ENCODE data around the gene ABCC8. TPM values are rescaled to one million over a fixed set of nuclear protein-coding genes. Genes with fewer than 3 reads are reported as not detected.

Gene ABCC8
- 1.2 TPM for polyA plus RNA-seq (ENCODE audit: insufficient read length)
- long read RNA-seq, donor 1 = 0 reads
- long read RNA-seq, donor 2, full-length matches to known transcripts = 1 of 1 reads
- long read RNA-seq, donor 2, partial matches to known transcripts = 0 of 1 reads
- long read RNA-seq, donor 2, other reads (novel, unspliced or antisense) = 0 of 1 reads
- long read RNA-seq, donor 3 = 0 reads
- long read RNA-seq, donor 4 = 0 reads
- long read RNA-seq, donor 5 = 0 reads
- long read RNA-seq, donor 6 = 0 reads
- long read RNA-seq, donor 7 = 0 reads
- long read RNA-seq, donor 8 = 0 reads

DNA sequence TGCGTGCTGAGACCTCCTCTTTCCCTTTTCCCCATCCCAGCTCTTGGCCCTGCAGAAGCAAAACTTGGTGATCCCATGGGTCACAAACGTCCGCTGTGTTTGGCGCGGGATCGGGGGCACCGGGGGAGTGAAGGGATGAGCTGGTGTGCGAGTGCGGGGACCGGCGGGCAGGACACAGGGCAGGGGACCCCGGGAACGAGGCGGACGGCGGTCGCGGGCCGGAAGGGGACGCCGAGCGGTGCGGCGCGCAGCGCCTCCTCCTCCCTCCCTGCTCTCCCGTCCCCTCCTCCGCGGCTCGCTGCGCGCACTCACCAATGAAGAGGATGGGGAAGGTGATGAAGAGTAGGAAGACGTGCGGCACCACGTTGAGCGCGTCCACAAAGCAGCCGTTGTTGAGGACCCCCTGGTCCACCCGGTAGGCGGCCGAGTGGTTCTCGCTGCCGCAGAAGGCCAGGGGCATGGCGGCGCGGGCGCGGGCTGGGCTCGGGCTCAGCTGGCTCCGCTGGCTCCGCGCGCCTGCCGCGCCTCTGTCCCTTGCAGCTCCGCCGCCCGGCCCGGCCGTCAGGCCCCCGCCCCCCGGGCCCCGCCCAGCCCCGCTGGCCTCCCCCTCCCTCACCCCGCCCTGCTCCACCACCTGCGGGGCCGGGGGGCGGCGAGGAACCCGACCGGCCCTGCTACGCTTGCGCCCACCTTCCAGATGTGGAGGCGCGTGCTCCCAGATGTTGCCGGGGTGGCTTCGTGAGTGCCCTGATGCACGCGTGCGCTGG is at the start of gene ABCC8:
Gene ABCC8 (minus strand): TSS at position 529 of the 767 bp plus-strand sequence. CDS start 69 bp downstream, at position 460.
- DNase-seq = no peak

- DNase-seq = no peak
Measured at GRCh38 chr11:17526326-17526725, 49.7 kb upstream of the ABCC8 start.

GRCh38 chr11:17525570-17525969 is 48.9 kb upstream of the ABCC8 start:
- DNase-seq = no peak

DNA sequence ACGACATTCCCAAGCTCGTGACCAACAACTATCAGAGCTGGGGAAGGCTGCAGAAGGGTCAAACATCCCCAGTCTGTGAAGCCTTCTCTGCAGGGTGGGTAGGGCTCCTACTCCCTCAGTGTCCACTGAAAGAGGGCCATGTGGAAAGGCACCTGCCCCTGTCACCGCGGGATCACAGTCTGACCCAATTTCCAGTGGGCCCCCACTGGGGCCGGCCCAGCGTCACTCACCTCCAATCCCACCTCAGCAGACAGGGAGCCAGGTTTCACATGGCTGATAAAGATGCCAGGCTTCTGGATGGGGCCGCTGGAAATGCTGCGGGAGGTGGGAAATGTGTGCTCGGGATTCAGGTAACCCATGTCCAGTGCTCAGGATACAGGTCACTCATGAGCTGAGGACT is 47.6 kb upstream of the ABCC8 start:
- no peak for DNase-seq

DNA sequence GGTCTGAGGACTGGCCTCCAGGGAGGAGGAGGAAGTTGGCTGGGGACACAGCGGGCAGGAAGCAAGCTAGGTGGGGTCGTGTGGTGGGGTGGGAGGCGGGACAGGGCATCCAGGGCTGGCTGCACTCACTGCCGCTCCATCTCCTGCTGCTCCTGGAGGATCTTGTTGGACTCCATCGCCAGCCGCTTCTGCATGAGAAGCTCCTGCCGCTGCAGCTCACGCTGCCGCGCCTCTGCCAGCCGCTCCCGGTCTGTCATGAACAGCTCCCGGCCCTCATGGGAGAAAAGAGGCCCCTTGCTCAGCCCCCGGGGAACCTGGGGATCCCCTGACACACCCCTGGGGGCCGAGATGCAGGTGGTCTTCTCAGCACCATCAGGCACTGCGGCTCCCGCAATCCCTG is 46.0 kb upstream of the ABCC8 start:
- DNase-seq = no peak

GRCh38 chr11:17521106-17521900 is 44.7 kb upstream of the ABCC8 start:
- DNase-seq = no peak

GRCh38 chr11:17519061-17519885 is 42.6 kb upstream of the ABCC8 start:
- no peak for DNase-seq

DNA sequence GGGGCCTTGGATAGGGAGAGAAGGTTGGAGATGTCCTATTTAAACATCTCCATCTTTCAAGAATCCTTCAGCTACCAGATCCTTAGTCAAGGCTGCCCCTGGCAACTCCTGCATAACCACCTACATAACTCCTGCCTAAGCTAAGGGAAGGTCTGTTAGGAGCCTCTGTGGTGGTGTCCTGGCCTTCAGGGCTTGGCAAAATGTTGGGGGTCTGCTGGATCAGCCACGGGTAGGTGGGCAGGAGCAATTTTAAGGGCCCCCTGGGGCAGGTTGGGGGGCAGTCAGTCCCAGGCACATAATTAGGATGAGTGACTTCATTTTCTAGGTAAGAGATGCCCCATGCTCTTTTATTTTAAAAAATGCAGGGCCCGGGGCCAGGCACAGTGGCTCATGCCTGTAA is 41.7 kb upstream of the ABCC8 start:
- DNase-seq = no peak

GRCh38 chr11:17517186-17517585 is 40.5 kb upstream of the ABCC8 start:
- no peak for DNase-seq

- DNase-seq = no peak
Measured at GRCh38 chr11:17516551-17517150, 40.0 kb upstream of the ABCC8 start.

GRCh38 chr11:17515443-17516176 is 39.0 kb upstream of the ABCC8 start:
- DNase-seq = no peak

DNA sequence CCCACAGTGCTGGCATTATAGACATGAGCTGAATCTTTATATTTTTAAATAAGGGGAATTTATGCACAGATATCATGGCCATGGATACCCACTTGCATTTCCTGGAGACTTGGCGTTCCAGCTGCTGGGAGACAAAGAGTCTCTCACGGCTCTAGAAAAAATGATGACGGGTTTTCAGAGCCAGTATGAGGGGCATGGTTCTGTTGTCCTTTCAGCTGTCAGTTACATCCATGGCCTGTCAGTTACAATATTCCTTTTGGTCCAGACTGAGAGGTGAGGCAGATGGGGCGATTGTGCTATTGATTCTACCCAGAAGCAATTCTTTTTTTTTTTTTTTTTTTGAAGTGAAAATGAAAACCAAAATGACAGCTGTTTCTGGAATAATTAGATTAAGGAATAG is 37.8 kb upstream of the ABCC8 start:
- no peak for DNase-seq

- no peak for DNase-seq
Measured at GRCh38 chr11:17513853-17514252, 37.2 kb upstream of the ABCC8 start.

GRCh38 chr11:17512101-17512500 is 35.5 kb upstream of the ABCC8 start:
- no peak for DNase-seq

DNA sequence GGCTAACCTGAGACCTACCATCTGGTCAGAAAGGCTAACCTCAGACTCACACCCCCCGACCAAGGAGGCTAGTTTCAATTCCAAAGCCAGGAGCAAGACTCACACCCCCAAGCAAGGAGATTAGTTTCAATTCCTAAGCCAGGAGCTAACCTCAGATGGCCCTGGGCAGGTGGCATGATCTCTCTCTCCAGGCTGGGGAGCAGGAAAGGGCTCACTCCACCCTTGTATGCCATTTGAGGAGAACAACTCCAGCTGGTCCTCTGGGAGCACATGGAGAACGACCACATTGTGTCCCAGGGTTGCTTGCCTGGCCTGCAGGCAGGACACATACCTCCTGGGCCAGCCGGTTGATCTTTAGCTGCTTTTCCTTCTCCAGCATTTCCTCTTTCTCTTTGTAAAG is 34.9 kb upstream of the ABCC8 start:
- DNase-seq = no peak

- no peak for DNase-seq
Measured at GRCh38 chr11:17510507-17511206, 34.0 kb upstream of the ABCC8 start.

DNA sequence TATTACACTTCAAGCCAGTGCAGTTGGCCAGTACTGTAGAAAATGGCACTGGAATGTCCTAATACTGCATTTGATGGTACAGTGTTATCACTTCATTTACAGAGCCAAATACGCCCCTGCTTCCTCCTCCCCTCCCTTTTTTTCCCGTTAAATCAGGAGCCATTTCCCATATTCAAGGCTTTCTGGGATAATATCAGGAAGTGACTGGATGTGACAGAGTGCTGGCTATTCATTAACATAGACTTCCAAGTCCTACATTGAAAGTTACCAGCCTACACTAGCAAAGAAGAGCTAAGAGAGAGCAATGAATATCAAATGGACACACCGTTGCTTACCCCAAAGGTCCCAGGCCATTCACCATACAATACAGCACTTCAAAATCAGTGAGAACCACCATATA is 32.1 kb upstream of the ABCC8 start:
- DNase-seq = no peak

DNA sequence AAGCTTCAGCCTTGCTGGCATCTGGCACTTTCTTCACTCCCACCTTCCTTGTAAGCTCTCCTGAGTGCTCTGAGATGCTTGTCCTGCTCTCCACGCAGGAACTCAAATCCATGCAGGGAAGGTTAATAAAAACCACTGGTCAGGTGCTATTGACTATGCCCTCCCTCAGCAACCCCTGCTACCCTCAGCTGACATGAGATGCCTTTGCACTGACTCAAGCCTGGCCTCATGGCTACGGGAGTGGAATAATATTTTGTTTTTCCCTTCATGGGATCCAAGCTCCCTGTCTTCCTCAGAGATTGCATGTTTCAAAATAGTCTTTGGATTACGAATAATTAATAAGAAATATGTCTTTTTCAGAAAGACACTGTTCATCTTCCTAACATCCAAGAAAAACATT is 31.7 kb upstream of the ABCC8 start:
- DNase-seq = no peak

DNA sequence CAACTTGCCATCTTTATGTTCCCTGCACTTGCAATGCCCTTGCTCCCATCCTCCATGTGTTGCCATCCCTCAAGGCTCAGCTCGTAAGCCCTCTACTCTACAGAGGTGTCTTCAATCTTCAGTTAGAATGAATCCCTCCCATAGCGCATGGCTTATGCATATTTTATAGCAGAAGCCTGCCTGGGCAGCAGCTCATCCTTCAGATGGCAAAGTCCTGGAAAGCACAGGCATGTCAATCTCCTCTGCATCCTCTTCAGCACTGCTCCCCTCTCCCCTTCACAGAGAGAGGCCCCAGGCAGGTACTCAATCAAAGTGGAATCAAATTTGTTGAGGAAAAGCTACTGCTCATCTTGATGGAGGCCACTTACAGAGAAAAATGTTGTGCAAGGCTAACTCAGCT is 31.1 kb upstream of the ABCC8 start:
- no peak for DNase-seq

GRCh38 chr11:17506942-17507341 is 30.3 kb upstream of the ABCC8 start:
- DNase-seq = no peak
